Measurements from ENCODE around the gene PFKFB1. TPM values are rescaled to one million over a fixed set of nuclear protein-coding genes. Genes with fewer than 3 reads are reported as not detected.

The PFKFB1 gene
- total RNA-seq, 1 donor from 2014 or later: 0.51 TPM

DNA sequence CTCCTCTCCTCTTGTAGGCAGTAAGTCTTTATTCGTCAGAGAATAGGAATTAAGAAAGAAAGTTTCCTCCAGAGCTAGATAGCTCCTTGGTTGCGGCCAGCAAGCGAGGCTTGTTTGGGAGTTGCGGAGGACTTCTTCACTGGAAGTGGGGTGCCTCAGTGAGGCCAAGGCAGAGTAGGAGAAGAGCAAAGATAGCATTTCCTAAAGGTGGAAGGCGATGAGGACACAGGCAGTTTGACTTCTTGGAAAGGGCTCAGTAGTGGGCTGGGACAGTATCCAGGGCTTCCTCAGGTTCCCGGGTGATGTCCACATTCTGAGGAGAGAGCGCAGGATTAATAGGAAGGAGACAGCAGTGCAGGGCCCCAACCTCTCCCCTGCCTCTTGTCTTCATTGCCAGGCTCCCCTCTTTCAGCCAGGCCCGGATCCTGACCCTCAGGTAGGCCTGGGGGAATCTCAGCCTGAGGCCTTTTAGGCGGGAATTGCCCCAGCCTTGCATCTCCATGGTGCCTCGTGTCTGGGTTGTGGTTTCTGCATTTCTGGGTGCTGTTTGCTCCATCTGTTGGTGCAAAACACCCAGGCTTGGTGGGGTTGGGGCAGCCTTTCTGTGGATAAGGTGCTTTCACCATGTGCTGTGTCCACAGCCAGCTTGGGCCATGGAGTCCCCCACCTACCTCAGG lies 60.7 kb downstream of the PFKFB1 start:
- Mint-ChIP-seq H3K36me3 (peaks cover 11% of the 10 kb centered on the region), H3K9me3 (peaks cover 4% of the 10 kb centered on the region), H3K27me3 (no peaks in the 10 kb centered on the region)

DNA sequence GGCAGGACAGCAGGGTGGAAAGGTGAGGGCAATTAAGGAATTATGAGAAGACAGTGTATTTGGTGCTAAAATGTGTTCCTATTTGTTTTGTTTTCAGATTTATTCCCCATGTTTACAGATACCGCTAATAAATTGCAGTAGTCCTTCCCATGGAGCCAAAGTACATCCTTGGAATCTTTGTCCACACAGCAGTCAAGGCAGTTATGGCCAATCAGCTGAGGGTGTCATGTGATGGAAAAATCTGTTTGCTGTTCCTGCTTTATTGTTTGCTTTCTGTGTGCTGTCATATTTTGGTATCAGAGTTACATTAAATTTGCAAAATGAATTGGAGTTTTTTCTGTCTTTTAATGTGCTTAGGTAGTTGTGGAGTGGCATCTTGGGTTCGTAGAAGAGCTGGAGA lies 62.9 kb downstream of the PFKFB1 start:
- H3K9me3 Mint-ChIP-seq: peaks cover 4% of the 10 kb centered on the region
- no peak overlapping the region for H3K4me3 Mint-ChIP-seq
- no peaks in the 10 kb centered on the region for H3K27me3 Mint-ChIP-seq
- H3K4me1 Mint-ChIP-seq (ENCODE audit: unreplicated experiment): no peaks in the 10 kb centered on the region
- H3K27ac Mint-ChIP-seq: no peak overlapping the region
- H3K36me3 Mint-ChIP-seq: peaks cover 16% of the 10 kb centered on the region
- no peak for DNase-seq (ENCODE audit: extremely low spot score, unreplicated experiment)
- TF ChIP-seq, protein P1, sequence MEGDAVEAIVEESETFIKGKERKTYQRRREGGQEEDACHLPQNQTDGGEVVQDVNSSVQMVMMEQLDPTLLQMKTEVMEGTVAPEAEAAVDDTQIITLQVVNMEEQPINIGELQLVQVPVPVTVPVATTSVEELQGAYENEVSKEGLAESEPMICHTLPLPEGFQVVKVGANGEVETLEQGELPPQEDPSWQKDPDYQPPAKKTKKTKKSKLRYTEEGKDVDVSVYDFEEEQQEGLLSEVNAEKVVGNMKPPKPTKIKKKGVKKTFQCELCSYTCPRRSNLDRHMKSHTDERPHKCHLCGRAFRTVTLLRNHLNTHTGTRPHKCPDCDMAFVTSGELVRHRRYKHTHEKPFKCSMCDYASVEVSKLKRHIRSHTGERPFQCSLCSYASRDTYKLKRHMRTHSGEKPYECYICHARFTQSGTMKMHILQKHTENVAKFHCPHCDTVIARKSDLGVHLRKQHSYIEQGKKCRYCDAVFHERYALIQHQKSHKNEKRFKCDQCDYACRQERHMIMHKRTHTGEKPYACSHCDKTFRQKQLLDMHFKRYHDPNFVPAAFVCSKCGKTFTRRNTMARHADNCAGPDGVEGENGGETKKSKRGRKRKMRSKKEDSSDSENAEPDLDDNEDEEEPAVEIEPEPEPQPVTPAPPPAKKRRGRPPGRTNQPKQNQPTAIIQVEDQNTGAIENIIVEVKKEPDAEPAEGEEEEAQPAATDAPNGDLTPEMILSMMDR (conservative IDR thresholded peaks at IDR 0.05): no peak

More for the DNA sequence above, 60.7 kb downstream of the PFKFB1 start:
- H3K4me3 Mint-ChIP-seq: no peak overlapping the region
- no peak for DNase-seq (ENCODE audit: extremely low spot score, unreplicated experiment)
- H3K27ac Mint-ChIP-seq: no peak overlapping the region
- TF ChIP-seq, protein P1 (conservative IDR thresholded peaks at IDR 0.05): no peak
- no peaks in the 10 kb centered on the region for H3K4me1 Mint-ChIP-seq (ENCODE audit: unreplicated experiment)

DNA sequence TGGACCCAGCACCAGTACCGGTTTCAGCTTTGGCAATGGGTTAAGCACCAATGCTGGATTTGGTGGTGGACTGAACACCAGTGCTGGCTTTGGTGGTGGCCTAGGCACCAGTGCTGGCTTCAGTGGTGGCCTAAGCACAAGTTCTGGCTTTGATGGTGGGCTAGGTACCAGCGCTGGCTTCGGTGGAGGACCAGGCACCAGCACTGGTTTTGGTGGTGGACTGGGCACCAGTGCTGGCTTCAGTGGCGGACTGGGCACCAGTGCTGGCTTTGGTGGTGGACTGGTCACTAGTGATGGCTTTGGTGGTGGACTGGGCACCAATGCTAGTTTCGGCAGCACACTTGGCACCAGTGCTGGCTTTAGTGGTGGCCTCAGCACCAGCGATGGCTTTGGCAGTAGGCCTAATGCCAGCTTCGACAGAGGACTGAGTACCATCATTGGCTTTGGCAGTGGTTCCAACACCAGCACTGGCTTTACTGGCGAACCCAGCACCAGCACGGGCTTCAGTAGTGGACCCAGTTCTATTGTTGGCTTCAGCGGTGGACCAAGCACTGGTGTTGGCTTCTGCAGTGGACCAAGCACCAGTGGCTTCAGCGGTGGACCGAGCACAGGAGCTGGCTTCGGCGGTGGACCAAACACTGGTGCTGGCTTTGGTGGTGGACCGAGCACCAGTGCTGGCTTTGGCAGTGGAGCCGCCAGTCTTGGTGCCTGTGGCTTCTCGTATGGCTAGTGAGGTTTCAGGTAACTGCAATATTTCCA lies 63.5 kb downstream of the PFKFB1 start:
- no peak for DNase-seq (ENCODE audit: extremely low spot score, unreplicated experiment)

DNA sequence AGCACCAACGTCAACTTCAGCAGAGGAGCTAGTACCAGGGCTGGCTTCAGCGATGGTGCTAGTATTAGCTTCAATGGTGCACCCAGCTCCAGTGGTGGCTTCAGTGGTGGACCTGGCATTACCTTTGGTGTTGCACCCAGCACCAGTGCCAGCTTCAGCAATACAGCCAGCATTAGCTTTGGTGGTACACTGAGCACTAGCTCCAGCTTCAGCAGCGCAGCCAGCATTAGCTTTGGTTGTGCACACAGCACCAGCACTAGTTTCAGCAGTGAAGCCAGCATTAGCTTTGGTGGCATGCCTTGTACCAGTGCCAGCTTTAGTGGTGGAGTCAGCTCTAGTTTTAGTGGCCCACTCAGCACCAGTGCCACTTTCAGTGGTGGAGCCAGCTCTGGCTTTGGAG lies 65.1 kb downstream of the PFKFB1 start:
- no peak for DNase-seq (ENCODE audit: extremely low spot score, unreplicated experiment)
- H3K27me3 Mint-ChIP-seq: no peaks in the 10 kb centered on the region
- peaks cover 25% of the 10 kb centered on the region for H3K36me3 Mint-ChIP-seq
- H3K4me3 Mint-ChIP-seq: no peak overlapping the region
- TF ChIP-seq, protein P1 (conservative IDR thresholded peaks at IDR 0.05): no peak
- H3K27ac Mint-ChIP-seq: no peak overlapping the region
- H3K9me3 Mint-ChIP-seq: peaks cover 4% of the 10 kb centered on the region
- H3K4me1 Mint-ChIP-seq (ENCODE audit: unreplicated experiment): no peaks in the 10 kb centered on the region

More for the DNA sequence above, 63.5 kb downstream of the PFKFB1 start:
- Mint-ChIP-seq H3K36me3 (peaks cover 20% of the 10 kb centered on the region), H3K4me1 (ENCODE audit: unreplicated experiment) (no peaks in the 10 kb centered on the region), H3K27ac (no peak overlapping the region), H3K27me3 (no peaks in the 10 kb centered on the region), H3K9me3 (peaks cover 4% of the 10 kb centered on the region), H3K4me3 (no peak overlapping the region)
- TF ChIP-seq, protein P1 (conservative IDR thresholded peaks at IDR 0.05): no peak

DNA sequence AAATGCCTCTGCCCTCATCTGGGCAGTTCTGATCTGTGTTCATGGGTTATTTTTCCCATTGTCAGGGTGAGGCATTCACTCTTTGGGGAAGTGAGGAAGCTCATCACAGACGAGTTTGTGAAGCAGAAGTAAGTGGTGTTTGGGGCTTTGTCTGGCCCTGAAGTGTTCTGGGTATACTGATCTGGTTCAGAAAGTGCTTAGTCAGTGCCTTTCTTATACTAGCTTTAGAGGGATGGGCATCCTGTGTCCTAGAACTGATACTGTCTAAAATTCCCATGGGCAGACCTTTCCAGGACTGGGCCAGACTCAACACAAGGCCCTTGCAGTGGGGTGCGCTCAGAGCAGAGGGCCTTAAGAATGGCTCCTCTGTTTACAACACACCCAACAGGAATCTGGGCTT lies 67.0 kb downstream of the PFKFB1 start:
- H3K9me3 Mint-ChIP-seq: peaks cover 4% of the 10 kb centered on the region
- peaks cover 27% of the 10 kb centered on the region for H3K36me3 Mint-ChIP-seq

More for the DNA sequence above, 67.0 kb downstream of the PFKFB1 start:
- TF ChIP-seq, protein P1 (conservative IDR thresholded peaks at IDR 0.05): no peak
- no peak for DNase-seq (ENCODE audit: extremely low spot score, unreplicated experiment)
- no peak overlapping the region for H3K27ac Mint-ChIP-seq
- H3K4me1 Mint-ChIP-seq (ENCODE audit: unreplicated experiment): no peaks in the 10 kb centered on the region
- H3K27me3 Mint-ChIP-seq: no peaks in the 10 kb centered on the region
- no peak overlapping the region for H3K4me3 Mint-ChIP-seq
